ENCODE results near the gene SPACDR.

DNA sequence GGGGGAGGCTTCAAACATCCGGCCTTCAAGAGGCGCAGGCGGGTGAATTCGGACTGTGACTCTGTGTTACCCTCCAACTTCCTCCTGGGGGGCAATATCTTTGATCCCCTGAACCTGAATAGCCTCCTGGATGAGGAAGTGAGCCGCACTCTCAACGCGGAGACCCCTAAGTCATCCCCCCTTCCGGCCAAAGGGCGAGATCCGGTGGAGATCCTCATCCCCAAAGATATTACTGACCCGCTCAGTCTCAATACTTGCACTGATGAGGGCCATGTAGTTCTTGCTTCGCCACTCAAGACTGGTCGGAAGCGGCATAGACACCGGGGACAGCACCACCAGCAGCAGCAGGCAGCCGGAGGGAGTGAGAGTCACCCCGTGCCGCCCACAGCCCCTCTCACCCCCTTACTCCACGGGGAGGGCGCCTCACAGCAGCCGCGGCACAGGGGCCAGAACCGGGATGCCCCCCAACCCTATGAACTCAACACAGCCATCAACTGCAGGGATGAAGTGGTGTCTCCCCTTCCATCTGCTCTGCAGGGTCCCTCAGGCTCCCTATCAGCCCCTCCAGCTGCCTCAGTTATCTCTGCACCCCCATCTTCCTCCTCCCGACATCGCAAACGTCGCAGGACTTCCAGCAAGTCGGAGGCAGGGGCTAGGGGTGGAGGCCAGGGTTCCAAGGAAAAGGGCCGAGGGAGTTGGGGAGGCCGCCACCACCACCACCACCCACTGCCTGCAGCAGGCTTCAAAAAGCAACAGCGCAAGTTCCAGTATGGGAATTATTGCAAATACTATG, 33.4 kb downstream of the SPACDR start:
- TF ChIP-seq, protein P1, sequence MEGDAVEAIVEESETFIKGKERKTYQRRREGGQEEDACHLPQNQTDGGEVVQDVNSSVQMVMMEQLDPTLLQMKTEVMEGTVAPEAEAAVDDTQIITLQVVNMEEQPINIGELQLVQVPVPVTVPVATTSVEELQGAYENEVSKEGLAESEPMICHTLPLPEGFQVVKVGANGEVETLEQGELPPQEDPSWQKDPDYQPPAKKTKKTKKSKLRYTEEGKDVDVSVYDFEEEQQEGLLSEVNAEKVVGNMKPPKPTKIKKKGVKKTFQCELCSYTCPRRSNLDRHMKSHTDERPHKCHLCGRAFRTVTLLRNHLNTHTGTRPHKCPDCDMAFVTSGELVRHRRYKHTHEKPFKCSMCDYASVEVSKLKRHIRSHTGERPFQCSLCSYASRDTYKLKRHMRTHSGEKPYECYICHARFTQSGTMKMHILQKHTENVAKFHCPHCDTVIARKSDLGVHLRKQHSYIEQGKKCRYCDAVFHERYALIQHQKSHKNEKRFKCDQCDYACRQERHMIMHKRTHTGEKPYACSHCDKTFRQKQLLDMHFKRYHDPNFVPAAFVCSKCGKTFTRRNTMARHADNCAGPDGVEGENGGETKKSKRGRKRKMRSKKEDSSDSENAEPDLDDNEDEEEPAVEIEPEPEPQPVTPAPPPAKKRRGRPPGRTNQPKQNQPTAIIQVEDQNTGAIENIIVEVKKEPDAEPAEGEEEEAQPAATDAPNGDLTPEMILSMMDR (IDR thresholded peaks at IDR 0.05): no peak
- TF ChIP-seq POLR2AphosphoS5 (IDR thresholded peaks at IDR 0.05; ENCODE audit: insufficient read depth in 1 of 2, low read depth in 1 of 2): no peak
- no peak for TF ChIP-seq POLR2A (IDR thresholded peaks at IDR 0.05)

Measured in vagina (tissue), 2 donors.